ENCODE measurements around the gene ATMIN. TPM values are rescaled to one million over a fixed set of nuclear protein-coding genes. Genes with fewer than 3 reads are reported as not detected.
A peak's percentile ranks its signal among the peaks of the same experiment; 100 is the strongest.

ATMIN gene
- polyA plus RNA-seq, 1 donor = 54.0 TPM

GRCh38 chr16:81061871-81062608, 26.4 kb downstream of the ATMIN start:
- peak; percentile 2 for DNase-seq

DNA sequence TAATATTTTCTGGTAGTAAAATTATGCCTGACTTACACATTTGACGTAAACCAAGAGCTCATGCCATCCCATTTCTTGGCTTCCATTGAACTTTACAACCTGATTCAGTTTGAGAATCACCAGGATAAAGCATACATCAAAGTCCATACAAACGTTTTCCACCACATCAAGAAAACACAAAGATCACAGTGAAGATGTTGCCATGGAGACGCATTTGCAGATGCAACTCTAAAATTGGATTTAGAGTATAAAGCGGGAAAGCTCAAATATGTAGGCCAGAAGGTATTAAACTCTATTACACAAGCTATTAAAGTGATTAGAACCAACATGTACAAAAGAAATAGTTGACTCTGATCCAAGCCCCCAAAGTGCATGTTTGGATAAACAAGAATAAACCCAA, 31.0 kb downstream of the ATMIN start:
- DNase-seq = peak; percentile 13

DNA sequence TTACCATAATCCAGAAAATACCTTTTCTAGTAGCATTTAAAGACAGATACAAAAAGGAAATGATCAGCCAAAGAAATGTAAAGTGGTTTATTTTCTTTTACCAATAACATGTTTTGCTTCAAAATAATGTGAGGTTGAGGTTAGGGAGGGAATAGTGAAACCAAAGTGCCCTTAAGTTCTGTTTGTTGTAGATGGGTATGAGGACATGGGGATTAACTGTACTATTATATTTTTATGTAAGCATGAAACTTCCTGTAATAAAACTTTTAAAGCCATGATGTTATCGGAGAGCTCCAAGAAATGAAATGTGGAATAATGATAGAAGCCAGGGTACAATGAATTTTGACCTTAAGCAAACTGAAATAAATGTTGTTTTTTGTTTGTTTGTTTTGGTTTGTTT, 31.5 kb downstream of the ATMIN start:
- DNase-seq = no peak

DNA sequence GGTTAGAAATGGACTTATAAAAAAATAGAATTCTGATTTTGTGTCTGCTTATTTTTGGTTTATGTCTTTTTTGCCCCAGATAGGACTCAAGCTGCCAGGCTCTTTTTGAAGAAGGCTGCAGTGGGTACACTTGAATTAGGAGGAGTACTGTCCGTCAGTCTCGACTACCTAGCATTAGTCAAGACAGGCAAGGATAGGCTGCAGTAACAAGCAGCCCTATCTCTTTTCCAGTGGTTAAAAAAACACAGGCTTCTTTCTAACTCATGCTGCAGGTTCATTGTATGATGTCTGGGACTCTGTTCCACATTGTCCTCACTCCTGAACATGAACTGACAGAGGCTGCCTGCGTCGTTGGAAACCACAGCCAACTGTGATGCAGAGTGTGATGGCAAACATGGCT, 33.4 kb downstream of the ATMIN start:
- no peak for DNase-seq

DNA sequence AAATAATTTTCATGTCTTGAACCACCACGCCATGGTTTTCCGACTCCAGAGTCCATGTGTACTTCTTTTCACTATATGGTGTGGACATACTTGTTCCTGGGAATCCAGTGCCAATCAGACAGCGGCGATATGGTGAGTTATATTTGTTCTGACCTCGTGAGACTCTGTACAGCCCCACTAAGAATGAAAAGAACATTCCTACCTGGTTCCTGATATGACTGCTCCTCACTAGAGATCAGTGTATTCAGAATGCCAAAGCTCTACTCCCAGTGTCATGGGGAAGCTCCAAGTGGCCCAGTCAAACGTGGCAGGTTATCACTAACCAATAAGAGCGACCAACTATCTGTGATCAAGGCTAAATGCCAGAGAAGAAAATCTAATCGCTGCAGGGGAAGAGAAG, 35.3 kb downstream of the ATMIN start:
- no peak for DNase-seq

- DNase-seq = no peak
Measured at GRCh38 chr16:81071805-81072204, 36.2 kb downstream of the ATMIN start.

DNA sequence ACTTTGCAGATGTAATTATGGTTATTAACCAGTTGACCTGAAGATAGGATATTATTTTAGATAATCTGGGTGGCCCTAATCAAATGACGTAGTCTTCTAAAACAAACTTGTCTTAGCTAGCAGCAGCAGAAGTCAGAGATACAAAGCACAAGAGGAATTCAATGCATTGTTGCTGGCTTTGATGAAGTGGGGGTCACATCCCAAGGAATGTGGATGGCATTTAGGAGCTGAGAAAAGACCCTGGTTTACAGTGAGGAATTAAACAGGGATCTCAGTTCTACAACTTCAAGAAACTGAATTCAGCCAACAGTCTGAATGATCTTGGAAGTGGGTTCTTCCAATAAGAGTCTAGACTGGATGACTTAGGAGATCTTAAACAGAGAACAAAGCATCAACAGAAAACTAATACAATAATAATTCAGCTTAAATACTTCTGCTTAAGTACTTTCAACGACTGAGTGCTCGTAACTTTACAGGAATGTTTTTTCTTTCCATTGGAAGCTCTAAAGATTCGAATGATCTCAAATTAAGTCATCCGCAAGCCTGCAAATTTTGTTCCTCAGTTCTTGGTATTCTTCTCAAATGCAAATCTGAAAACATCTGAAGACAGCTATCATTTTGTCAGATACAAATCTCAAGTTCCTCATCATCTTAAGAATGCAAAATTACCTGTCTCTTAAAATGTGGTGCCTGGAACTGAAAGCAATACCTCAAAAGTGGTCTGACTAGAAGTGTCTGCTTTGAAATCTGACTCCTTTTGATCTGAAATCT, 38.1 kb downstream of the ATMIN start:
- no peak for DNase-seq

GRCh38 chr16:81076566-81077075, 41.0 kb downstream of the ATMIN start:
- DNase-seq = peak; percentile 89

- DNase-seq = peak; percentile 97
Measured at GRCh38 chr16:81077076-81077940, 41.7 kb downstream of the ATMIN start, which contains the start of gene C16orf46. TSS of gene C16orf46 (minus strand) at chr16:81077238. CDS start at chr16:81063955, 13,283 bp downstream.

- no peak for DNase-seq
Measured at GRCh38 chr16:81080233-81080632, 44.6 kb downstream of the ATMIN start.

DNA sequence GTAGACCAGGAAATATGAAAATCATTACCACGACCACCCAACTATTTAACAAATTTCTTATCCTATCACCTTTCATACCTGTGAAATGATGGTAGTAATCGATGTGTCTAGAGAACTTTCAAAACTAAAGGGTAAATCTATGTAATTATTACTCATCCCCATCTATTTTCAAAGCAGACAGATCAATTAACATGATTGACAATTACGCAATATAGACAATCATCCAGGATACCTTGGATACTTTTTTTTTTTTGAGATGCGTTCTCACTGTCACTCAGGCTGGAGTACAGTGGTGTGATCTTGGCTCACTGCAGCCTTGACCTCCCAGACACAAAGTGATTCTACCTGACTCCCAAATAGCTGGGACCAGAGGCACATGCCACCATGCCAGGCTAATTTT, 45.4 kb downstream of the ATMIN start:
- no peak for DNase-seq

DNA sequence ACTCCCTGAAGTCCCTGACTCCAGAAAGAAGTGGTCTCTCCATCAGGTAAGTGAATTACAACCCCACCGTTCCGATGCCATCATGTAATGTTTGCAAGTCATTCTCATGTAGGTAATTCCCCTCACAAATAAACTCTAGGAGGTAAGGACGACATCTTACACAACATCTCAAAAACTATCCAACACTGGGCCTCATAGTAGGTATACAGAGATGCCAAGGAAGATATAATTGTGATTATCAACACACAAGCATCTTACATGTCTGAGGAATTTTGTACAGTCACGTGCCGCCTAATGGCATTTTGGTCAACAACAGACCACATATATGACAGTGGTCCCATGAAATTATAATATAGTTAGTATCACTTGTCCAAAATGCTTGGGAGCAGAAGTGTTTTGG, 53.2 kb downstream of the ATMIN start:
- DNase-seq = no peak

DNA sequence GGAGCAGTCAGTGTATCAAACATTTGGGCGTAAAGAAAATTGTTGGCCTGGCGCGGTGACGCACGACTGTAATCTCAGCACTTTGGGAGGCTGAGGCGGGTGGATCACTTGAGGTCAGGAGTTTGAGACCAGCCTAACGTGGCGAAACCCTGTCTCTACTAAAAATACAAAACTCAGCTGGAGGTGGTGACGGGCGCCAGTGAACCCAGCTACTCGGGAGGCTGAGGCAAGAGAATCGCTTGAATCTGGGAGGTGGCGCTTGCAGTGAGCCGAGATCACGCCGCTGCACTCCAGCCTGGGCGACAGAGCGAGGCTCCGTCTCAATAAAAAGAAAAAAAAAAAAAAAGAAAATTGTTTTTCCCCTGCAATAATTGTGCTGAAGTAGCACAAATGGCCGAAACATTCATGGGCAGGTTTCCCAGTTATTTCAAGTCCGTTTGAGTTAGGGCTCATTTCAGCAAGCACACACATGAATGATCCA, 59.2 kb downstream of the ATMIN start:
- no peak for DNase-seq

DNA sequence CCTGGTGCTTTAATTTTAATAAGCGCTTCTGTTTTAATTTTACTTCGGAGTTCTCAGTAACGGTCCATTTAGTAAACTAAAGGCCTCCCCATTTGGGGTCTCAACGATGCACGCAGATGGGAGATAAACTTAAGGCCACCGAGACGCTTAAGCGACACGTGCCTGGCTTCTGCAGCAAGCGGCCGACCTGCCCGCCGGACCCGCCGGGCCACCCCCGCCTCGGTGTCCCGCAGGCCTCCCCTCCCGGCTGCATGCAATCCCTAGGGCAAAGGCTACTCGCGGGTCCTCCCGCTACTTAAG, 60.0 kb downstream of the ATMIN start:
- DNase-seq = no peak

DNA sequence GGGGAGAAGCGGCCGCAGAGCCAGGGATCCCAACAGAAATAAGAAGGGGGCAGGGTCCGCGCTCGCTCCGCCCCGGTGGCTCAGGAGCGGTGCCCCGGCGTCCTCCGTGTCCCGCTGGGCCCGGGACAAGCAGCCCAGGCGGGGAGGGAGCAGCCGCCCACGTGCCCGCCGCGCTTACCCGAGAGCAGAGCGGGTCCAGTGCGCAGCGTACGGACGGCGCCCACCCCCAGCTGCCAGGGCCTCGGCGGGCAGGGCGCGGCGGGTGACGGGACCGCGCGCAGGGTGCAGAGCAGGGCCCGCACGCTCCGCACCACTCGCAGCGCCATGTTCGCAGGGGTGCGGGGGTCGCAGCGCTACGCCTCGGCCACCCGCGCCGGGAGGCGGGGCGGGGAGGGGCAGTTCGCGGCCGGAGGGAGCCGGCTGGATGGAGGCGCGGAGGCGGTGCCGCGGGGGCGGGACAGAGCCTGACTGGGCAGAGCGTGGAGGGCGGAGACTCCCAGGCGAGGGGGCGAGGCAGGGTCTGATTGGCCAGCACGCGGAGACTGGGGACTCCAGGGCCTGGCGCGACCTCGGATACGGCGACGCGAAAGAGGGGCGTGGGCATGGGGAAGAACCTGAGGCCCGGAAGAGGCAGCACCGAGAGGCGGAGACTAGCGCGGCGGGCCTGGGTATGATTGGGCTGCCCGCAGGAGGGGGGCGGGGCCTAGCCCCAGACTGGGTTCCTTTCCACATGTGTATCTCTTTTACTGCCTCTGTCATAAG, 60.5 kb downstream of the ATMIN start, which contains the start of gene GCSH:
Gene GCSH (minus strand): TSS at position 443 of the 762 bp plus-strand sequence. CDS start 117 bp downstream, at position 326.
- DNase-seq = peak; percentile 98

DNA sequence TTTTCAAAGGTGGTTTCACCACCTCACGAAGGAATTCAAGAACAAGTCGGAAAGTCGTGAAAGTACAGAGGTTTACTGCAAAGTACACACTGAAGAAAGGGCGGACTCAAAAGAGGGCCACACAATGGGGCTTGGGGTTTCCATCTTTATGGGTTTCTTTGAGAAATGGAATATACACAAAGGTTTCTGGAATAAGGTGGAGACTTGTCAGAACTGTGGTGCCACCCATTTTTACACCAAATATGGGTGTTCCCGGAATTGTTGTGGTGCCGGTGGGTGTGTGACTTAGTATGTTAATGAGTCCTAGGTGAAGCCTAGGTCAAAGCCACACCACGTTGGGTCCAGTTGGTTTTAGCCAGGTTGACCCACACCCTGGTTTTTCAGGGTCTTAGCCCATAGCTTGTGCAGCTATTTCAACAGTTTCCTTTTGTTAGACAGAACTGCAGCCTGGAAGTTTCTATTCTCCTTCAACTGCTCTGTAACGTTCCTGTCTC, 61.1 kb downstream of the ATMIN start:
- no peak for DNase-seq

Other genes with a start within 250 kb of the ATMIN start
- 8.3 TPM for gene CDYL2, start 231.2 kb upstream of the ATMIN start, polyA plus RNA-seq (ENCODE audit: insufficient read length)
- gene CMC2, start 29.0 kb upstream of the ATMIN start, polyA plus RNA-seq (ENCODE audit: insufficient read length) = 72.8 TPM
- gene CENPN, start 28.6 kb upstream of the ATMIN start, polyA plus RNA-seq (ENCODE audit: insufficient read length) = 32.1 TPM
- 1.9 TPM for gene C16orf46, start 41.4 kb downstream of the ATMIN start, polyA plus RNA-seq (ENCODE audit: insufficient read length)
- 98.1 TPM for gene GCSH, start 60.6 kb downstream of the ATMIN start, polyA plus RNA-seq (ENCODE audit: insufficient read length)
- 2.8 TPM for gene BCO1, start 202.8 kb downstream of the ATMIN start, polyA plus RNA-seq (ENCODE audit: insufficient read length)

Measured in left kidney (tissue), 2 donors.